Measurements from ENCODE around the gene SCYGR1. TPM values are rescaled to one million over a fixed set of nuclear protein-coding genes. Genes with fewer than 3 reads are reported as not detected.

The SCYGR1 gene
- total RNA-seq, 1 experiment from 2014 or later: not detected

- DNase-seq: no peak
- Histone ChIP-seq H3K4me2 (ENCODE audit: low read depth, low read length, poor library complexity, severe bottlenecking) (no peak overlapping the region), H3K4me1 (ENCODE audit: low read length) (no peaks in the 10 kb centered on the region), H3K9me3 (ENCODE audit: low read length) (no peaks in the 10 kb centered on the region), H3K27me3 (ENCODE audit: low read length) (no peaks in the 10 kb centered on the region), H3K9ac (ENCODE audit: low read length) (no peak overlapping the region), H3K79me2 (ENCODE audit: low read length) (peaks cover 17% of the 10 kb centered on the region), H3K9me2 (replicated peaks; ENCODE audit: insufficient read depth, low read length) (no peaks in the 10 kb centered on the region), H2AFZ (ENCODE audit: low read length) (no peak overlapping the region), H3K27ac (ENCODE audit: low read length) (no peak overlapping the region), H4K20me1 (ENCODE audit: insufficient read depth, low read depth, low read length) (no peaks in the 10 kb centered on the region), H3K36me3 (ENCODE audit: insufficient read depth, low read length) (peaks cover 29% of the 10 kb centered on the region; the same call in 1 of the 2 replicates), H3K4me3 (ENCODE audit: low read length) (no peak overlapping the region)
Measured at GRCh38 chr2:227339098-227339599, 48.6 kb downstream of the SCYGR1 start.

Other genes with a start within 250 kb of the SCYGR1 start
- gene COL4A4, start 223.7 kb downstream of the SCYGR1 start, total RNA-seq (2014; rRNA removed; shearing (Covaris generic); ENCODE audit: low replicate concordance): 0.41 and 0.72 TPM in 2 replicates
- gene COL4A3, start 223.3 kb downstream of the SCYGR1 start, total RNA-seq (2014; rRNA removed; shearing (Covaris generic); ENCODE audit: low replicate concordance): 0.04 and 0.60 TPM in 2 replicates
- 144 and 198 TPM in 2 replicates for gene MFF, start 62.7 kb downstream of the SCYGR1 start, total RNA-seq (2014; rRNA removed; shearing (Covaris generic); ENCODE audit: low replicate concordance)
- not detected in 2 replicates for gene TM4SF20, start 8.6 kb downstream of the SCYGR1 start, total RNA-seq (2014; rRNA removed; shearing (Covaris generic); ENCODE audit: low replicate concordance)
- gene AGFG1, start 84.2 kb upstream of the SCYGR1 start, total RNA-seq (2014; rRNA removed; shearing (Covaris generic); ENCODE audit: low replicate concordance): 35.6 and 121 TPM in 2 replicates
- gene SCYGR2, start 210.9 kb upstream of the SCYGR1 start, total RNA-seq (2014; rRNA removed; shearing (Covaris generic); ENCODE audit: low replicate concordance): not detected in 2 replicates
- gene SCYGR3, start 226.9 kb upstream of the SCYGR1 start, total RNA-seq (2014; rRNA removed; shearing (Covaris generic); ENCODE audit: low replicate concordance): not detected in 2 replicates
- gene SCYGR4, start 229.5 kb upstream of the SCYGR1 start, total RNA-seq (2014; rRNA removed; shearing (Covaris generic); ENCODE audit: low replicate concordance): not detected in 2 replicates

Data from Karpas-422 (cell line).